WTC11 (cell line): ENCODE data around the gene PHC1.

Experiments used
- CTCF ChIP-seq: fragments of 200-600 bp; IDR thresholded peaks from 2 replicates; pipeline ENCODE4 v1.8.0; 2022; ENCODE audit warnings: antibody characterized with exemption
- ESRRA ChIP-seq: sonication (generic); formaldehyde crosslinking; IDR thresholded peaks from 2 replicates; pipeline ENCODE4 v1.8.1; 2022; ENCODE audit warnings: mild to moderate bottlenecking, missing genetic modification reagents, borderline replicate concordance
- HMGXB4 ChIP-seq: sonication (generic); formaldehyde crosslinking; IDR thresholded peaks from 2 replicates; pipeline ENCODE4 v1.8.1; 2023; ENCODE audit warnings: mild to moderate bottlenecking, moderate library complexity, missing genetic modification reagents
- MAX ChIP-seq: sonication (generic); formaldehyde crosslinking; IDR thresholded peaks from 2 replicates; pipeline ENCODE4 v1.8.0; 2022; ENCODE audit warnings: mild to moderate bottlenecking, missing genetic modification reagents
- MXD4 ChIP-seq: fragments of 250-450 bp; sonication (Bioruptor Pico); IDR thresholded peaks from 2 replicates; pipeline ENCODE4 v1.8.0; 2021; ENCODE audit warnings: mild to moderate bottlenecking, moderate library complexity, borderline replicate concordance
- NR1H2 ChIP-seq: sonication (generic); formaldehyde crosslinking; IDR thresholded peaks from 2 replicates; pipeline ENCODE4 v1.9.0; 2021; ENCODE audit warnings: mild to moderate bottlenecking, moderate library complexity, missing genetic modification reagents
- USF2 ChIP-seq: sonication (generic); formaldehyde crosslinking; IDR thresholded peaks from 2 replicates; pipeline ENCODE4 v1.8.1; 2023; ENCODE audit warnings: mild to moderate bottlenecking, missing genetic modification reagents, moderate library complexity

GRCh38 chr12:8887285-8887715, 27.0 kb upstream of the PHC1 start:
- TF ChIP-seq HMGXB4 (CRISPR knock-in tag) (no peak), MXD4 (CRISPR knock-in tag) (no peak), ESRRA (CRISPR knock-in tag) (no peak), MAX (CRISPR knock-in tag) (no peak), USF2 (CRISPR knock-in tag) (no peak), CTCF (no peak), NR1H2 (CRISPR knock-in tag) (no peak)
